HL-60/S4 (cell line): ENCODE results near the gene STK10.

Experiments
- in situ Hi-C: fragments of 300-500 bp; cut with MboI; formaldehyde crosslinking; loops from 2 replicates; pipeline ENCODE4 v1.14.3; 2022; ENCODE audit warnings: low sequenced_read_pairs

Gene STK10

DNA sequence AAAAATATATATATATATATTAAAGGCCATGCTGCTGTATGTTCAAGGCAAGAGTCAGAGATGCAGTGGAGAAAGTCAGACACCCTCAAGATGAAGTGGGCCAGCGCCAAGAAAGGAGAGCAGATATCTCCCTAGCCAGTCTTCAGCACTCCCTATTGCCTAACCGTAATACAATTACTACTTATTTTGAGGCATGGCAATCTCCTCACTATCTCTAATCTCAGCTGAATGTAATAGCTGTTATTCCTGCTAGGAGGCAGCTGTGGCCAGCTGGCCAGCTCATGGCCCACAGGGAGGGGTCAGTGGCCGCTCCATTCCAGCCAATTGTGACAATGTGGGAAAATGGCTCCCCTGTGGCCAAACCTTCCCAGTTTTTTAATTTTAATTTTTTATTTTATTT, 94.1 kb downstream of the STK10 start:
- in situ Hi-C loops, result no loop called here

DNA sequence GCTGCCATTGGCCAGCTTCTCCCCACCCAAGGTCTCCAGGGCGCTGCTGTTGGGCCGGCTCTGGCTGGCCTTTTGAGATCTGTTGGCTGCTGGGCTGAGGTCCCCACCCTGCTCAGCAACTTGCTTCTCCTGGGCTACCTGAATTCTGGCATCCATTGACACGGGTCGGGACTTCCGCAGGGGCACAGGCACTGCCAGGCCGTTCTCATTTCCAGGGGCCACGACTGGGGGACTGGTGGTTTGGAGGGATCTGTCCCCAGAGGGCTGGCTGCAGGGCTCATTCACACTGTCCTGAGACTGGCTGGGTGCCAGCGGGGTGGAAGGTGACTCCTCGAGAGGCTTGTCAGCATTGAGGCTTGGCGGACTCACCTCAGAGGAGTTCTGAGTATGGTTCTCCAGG, 94.5 kb downstream of the STK10 start:
- in situ Hi-C loops, result no loop called here

DNA sequence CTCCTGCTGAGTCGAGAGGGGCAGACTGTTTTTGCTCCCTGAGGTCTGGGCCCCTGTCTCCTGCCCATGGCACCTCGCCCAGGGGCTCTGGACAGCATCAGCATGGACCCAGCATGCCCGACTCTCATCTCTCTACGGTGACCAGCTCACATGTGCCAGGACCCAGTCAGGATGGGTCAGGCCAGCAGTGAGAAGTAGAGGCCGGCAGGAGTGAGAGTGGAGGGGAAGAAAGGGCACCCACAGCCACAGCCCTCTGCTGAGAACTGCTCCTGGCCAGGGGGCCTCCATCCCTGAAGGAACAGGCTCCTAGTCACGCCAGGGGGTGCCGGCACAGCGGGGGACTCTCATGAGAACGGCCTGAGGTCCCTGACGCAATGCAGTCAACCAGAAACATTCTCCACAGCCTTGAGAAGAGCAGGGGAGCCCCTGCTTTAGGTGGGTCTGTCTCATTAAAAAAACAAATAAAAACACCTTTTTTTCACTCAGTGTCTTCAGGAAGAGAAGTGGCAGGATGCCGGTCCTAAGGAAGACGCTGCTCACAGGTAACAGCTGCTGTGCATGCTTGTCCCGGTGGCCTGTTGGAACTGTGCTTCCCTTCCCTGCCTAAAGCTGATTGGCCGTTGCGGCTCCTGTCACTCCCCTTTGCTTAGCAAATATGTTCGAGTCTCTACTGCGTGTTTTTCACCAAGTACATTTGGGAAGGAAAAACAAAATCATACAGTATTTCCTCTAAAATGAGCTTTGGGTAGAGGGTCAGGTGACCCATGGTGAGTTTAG, 95.9 kb downstream of the STK10 start:
- in situ Hi-C loops, result no loop called here

DNA sequence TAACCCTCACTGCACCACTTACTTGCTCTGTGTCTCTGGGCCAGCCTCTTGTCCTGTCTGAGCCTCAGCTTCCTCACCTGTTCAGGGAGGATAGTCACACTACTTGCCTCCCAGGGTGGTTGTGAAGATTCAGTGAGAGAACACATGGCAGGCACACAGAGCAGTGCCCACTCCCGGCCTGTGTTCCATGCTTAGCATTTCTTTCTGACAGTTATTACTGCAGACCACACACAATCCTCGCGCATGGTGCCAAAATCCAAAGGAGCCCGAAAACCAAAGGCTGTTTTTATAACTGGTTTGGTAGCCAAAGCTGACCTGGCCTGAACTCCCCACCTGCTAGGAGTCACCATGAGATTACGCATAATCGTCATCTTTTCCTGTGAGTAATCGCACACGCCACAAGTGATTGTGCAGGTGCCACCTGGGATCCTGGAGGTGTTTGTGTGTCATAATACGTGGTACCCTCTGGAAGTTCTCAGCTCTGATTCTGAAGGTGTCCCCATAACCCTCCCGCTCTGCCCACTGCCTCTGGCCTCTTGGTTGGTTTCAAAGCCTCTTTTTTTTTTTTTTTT, 97.0 kb downstream of the STK10 start:
- in situ Hi-C loops, result no loop called here

DNA sequence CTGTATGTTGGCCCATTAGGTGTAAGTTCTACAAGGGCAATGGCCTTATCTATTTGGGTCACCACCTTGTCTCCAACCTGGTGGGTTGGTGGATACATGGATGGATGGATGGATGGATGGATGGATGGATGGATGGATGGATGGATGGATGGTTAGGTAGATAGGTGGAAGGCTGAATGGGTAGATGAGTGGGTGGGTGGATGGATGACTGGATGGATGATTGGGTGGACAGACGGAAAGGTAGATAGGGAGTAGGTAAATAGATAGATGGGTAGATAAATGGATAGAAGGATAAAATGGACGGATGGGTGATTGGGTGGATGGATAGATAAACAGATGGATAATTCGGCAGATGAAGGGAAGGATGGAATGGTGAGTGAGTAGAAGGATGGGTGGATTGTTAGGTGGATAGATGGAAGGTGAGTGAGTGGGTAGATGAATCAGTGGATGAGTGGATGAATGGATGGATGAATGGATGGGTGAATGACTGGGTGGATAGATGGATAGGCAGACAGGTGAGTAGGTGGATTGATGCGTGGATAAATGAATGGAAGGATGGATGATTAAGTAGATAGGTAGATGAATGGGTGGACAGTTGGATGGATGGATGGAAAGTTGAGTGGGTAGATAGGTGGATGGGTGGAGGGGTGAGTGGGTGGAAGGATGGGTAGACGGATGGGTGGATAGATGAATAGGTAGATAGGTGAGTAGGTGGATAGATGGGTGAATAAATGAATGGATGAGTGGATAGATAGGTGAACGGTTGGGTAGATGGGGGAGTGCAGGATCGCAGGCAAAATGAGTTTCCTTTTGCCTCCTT, 98.5 kb downstream of the STK10 start:
- in situ Hi-C loops, result no loop called here

DNA sequence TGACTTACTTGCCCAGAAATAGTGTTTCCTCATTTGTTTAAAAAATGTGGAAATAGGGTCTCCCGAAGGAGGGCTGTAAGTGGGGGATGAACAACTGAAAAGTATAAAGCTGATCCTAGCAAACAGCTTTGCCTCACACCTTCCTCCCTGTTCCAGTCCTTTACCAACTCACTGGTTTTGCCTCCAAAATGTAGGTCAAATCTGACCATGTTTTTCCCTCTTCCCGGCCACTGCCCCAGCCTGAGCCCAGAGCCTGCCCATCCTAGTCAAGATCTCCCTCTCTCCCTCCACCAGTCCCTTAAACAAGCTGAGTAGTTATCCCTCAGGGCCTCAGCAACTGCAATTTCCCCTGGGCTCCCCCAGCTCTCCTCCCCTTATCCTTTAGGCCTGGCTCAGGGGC, 99.2 kb downstream of the STK10 start:
- in situ Hi-C loops, result no loop called here

DNA sequence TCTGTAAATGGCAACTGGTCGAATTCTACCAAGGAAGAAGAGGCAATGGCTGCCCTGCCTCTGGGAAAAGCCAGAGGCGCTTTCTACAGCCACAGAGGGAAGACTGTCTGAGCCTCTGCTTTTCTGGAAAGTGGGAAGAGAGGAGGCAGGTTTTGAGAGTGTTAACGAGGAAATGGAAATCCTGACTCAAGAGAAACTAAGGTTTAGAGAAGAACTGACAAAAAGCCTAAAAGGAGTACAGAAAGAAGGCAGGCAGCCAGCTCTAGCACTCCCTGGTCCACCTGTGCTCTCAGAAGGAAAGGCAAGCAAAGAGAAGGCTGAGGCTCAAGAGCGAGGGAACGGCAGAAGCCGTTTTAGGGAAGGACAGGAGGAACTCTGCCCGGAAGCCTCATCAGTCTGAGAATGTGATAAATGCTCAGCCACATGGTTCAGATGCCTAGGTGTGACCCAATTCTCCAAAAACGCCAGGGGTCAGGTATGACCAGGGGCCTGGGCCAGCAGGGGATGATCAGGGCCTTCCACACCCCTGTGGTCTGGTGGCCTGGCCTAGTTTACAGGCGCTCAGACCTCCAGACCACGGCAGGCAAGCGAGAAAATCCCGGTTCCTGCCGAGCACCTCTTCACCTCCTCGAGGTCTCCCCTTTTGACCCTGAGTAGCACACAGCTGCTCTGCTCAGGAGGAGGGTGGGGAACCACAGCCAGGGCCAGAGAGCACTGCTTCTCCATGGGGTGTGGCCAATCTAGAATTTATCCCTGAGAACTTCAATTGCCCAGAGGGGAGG, 101.6 kb downstream of the STK10 start:
- in situ Hi-C loops, result no loop called here

DNA sequence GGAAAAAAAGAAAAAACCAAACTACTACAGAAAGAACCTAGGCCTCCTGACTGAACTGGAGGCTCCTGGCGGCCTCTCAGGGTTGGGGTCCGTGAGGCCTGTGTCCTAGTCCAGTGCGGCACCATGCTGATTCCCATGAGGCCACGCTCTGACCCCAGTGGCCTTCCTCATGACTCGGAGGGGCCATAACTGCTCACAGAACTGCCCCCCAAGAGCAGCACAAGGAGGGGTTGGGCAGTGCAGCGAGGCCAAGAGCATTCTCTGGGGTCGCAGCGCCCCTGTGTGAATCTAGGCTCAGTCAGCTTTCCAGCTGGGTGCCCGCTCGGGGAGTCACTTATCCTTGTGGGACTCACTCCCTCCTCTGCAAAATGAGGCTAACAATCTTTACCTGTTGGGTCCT, 102.3 kb downstream of the STK10 start:
- in situ Hi-C loops, result no loop called here

DNA sequence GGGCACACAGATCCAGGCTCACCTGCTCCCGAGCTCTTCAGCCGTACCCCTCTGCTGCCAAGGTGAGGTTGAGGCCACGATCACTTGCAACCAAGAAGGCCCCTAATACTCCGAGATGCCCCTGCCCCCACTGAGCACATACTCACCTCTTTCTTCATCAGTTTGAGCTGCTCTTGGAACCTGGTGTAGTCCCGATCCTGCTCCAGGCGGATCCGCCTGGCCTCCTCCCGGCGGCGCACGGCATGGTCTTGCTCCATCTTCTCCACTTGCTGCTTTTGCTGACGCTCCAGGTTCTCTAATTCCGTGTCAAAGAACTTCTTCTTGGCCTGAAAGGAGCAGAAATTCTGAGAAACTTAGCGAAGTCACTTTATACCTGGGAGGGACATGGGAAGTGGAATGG, 105.8 kb downstream of the STK10 start:
- in situ Hi-C loops, result no loop called here

DNA sequence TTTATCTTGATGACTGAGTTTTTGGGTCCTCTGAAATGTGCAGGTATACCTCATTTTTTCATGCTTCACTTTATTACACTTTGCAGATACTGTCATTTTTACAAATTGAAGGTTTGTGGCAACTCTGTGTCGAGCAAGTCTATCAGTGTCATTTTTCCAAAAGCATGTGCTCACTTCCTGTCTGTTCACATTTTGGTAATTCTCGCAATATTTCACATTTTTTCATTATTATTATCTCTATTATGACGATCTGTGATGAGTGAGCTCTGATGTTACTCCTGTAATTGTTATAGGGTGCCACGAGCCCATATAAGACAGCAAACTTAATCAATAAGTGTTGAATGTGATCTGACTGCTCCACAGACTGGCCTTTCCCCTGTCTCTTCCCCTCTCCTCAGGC, 108.1 kb downstream of the STK10 start:
- in situ Hi-C loops, result no loop called here

DNA sequence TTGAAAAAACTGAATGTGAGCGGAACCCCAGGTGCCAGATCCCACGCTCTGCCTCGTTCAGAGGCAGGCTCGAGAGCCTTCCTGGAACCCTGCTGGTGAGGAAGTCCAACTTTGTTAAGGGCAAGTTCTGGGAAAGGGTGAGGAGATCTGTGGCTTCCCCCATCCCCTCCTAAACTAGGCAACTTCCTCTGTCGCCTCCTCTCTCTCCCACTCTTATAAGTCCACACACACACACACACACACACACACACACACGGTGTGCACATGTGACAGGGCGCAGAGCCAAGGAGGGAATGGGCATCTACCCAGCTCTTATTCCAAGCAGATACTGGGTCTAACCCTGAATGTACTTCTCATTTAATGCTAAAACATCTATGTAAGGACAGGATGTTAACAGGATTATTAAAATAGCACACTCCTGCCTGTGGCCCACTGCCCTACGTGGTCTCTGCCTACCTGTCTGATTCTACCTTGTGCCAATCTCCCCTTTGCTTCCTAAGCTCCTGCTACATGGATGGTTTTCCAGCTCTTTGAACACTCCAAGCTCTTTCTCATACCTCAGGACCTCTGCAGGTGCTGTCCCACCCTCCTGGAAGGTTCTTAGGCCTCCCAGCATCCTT, 109.2 kb downstream of the STK10 start:
- in situ Hi-C loops, result no loop called here

DNA sequence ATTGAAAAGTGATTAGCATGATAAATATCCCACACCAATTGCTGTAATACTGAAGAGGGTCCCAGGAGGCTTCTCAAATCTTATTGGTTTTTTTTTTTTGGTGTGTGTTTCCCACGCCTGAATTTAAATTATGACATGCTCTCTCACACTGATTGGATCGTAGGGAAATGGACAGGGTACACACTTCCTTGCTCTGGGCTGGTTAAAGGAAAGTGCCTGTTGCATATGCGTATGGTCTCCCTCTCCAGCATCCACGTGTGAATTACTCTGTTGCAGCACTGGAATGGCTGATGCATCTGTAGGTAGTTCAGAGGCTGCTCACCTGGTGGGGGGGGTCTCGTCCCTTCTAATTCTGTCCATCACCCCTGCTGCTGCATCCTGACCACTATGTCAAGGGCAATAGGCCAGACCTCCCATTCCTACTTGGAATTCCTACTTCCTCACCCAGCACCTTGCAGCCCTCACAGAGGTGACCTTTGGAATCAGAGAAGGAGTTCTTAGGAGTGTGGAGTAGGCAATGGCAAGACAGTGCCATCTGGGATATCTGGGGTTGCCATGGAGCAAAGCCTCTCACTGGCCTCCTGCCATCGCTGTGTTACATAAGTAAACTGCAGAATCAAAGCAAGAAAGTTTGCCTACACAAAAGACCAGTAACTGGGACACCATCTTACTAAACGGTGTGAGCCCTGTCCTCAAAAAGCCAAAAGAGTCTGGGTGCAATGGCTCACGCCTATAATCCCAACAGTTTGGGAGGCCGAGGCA, 110.2 kb downstream of the STK10 start:
- in situ Hi-C loops, result no loop called here

DNA sequence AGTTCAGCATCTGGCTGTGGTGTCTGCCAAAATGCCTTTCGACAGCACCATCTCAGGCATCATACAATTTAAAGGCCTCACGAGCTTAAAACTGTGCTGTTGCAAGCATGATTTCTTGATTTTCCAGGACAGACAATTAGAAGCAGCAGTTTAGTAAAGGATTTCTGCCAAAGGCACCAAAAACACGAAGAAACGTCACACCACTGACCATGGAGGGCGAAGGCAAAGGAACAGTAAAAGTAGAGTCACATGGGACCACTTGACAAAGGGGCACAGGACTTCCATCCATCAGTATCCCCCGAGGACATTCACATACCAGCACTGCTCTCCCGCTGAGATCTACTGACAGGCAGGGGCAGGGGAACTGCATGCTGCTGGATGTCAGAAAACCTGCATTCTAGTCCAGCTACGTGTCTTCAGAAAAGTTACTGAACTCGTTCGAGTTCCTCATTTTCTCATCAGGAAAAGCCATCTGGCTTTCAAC, 111.2 kb downstream of the STK10 start:
- in situ Hi-C loops, result no loop called here

DNA sequence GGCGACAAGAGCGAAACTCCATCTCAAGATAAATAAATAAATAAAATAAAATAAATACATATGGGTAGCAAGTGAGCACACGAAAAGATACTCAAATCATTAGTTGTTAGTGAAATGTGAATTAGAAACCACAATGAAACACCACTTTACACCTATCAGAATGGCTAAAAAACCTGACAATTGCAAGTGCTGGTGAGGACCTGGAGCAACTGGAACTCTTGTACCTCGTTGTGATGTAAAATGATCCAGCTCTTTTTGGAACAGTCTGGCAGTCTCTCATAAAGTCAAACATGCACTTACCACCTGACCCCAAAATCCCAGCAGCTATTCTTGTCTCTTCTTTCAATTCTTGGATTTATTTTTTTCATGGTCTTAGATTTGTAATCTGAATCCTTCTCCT, 112.4 kb downstream of the STK10 start:
- in situ Hi-C loops, result no loop called here

DNA sequence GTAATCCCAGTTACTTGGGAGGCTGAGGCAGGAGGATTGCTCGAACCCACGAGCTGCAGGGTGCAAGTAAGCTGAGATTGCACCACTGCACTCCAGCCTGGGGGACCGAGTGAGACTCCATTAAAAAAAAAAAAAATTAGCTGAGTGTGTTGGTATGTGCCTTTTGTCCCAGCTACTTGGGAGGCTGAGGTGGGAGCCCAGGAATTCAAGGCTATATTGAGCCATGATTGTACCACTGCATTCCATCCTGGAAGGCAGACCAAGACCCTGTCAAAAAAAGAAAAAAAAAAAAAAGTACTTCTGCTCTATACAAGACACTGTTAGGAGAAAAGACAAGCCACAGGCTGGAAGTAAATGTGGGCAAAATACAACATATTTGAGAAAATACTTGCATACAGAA, 113.1 kb downstream of the STK10 start:
- in situ Hi-C loops, result no loop called here

DNA sequence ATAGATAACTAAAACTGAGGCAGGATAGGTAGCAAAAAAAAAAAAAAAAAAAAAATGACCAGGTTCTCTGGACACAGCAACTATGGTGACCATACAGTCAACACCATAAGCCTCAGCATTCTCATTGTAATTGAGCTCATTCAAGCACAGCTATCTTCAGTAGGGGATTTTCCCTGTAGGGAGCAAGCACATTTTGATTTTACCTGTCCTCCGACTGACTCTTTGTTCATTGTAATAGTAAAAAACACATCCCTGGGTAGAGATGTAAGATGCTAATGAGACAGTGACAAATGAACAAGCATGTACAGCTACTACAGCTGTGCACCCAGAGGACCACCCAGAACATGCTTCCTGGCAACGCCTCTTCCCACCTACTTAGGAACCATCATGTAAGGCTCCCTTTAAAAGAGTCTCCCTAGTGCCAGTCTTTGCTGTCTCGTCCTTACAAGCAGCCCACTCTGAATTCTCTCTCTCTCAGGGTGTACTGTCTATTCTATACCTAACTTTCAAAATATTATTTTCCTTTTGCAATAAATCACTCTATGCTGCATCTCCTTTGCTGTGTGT, 116.6 kb downstream of the STK10 start:
- in situ Hi-C loops, result no loop called here

DNA sequence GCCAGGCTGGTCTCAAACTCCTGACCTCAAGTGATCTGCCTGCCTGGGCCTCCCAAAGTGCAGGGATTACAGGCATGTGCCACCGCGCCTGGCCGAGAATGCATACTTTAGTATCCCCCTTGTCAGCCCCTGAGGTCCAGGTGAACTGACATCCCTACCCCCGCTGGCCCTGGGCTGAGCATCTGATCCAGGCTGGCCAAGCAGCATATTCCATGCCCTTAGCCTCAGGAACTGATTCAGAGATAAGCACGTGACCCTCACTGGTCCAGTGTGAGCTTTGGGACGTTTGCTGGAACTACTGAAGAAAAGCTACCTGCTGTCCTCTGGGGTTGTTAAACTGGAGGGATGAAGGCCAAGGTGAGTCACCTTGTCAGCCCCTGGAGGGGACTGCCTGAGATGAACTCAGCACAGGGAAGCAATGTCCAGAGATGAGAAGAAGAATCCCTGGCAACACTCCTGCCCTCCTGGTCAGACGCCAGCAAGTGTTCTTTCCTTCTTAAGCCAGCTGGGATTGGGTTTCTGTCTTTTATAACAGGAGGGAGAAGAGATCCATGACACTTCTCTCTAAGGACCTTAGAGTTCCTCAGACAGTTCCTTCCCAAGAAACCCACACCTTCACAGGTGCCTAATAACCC, 122.5 kb downstream of the STK10 start:
- in situ Hi-C loops, result no loop called here

DNA sequence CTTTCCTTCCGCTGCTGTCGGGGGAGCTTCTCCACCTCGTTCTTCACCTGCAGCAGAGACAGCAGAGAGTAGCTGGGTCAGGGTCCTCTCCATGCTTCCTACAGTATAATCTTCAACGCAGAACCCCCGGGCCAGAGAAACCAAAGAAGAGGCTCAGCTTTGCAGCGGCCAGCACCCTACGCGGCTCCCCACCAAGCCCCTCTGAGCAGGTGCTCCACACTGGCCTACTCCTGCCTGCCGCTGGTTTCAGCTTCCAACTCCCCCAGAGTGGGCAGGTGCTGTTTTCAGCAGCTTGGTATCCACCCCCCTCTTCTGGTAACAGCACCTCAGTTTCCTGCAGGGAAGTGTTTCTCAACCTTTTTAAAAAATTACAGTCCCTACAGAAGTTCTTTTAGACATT, 123.3 kb downstream of the STK10 start:
- in situ Hi-C loops, result no loop called here

DNA sequence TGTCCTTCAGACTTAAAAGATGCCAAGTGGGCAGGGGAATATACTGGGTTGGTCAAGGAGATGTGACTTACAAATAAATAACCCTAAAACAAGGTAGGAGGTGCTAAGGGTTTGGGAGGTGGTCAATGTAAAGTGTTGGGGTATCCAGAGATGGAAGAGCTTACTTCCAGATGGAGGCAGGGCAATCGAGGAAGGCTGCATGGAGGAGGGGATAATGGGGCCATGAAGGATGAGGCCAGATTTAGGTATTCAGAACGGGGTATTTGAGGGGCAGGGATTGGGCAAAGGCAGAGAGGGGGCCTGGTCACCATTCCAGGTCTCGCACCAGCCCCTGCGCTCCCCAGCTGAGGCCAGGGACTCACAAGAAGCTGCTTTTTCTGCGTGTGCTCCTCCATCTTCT, 123.7 kb downstream of the STK10 start:
- in situ Hi-C loops, result no loop called here
